Gastroesophageal sphincter (tissue), 3 donors: ENCODE measurements around the gene MADD.

Experiments
- EP300 ChIP-seq: sonication (generic); formaldehyde crosslinking; IDR thresholded peaks from one replicate; pipeline ENCODE4 v1.6.1; 2017; ENCODE audit warnings: antibody characterized with exemption, mild to moderate bottlenecking
- POLR2A ChIP-seq, 2 donors: fragments of 450-650 bp; IDR thresholded peaks; one replicate each; pipeline ENCODE4 v1.6.1; 2017; ENCODE audit warnings: antibody characterized with exemption in 2 of 2, mild to moderate bottlenecking in 2 of 2, moderate library complexity in 1 of 2
- POLR2AphosphoS5 ChIP-seq: sonication (generic); formaldehyde crosslinking; IDR thresholded peaks from one replicate; pipeline ENCODE4 v1.6.1; 2017; ENCODE audit warnings: antibody characterized with exemption
- TF ChIP-seq, protein P1 (sequence below), 4 experiments: fragments of 200-600 bp in 2 of 4; fragments of 450-650 bp in 2 of 4; sonication (generic) in 1 of 4; IDR thresholded peaks; one replicate each; pipeline ENCODE4 v1.5.1; 2017 to 2019; ENCODE audit warnings: antibody characterized with exemption in 4 of 4, mild to moderate bottlenecking in 2 of 4, moderate library complexity in 2 of 4

DNA sequence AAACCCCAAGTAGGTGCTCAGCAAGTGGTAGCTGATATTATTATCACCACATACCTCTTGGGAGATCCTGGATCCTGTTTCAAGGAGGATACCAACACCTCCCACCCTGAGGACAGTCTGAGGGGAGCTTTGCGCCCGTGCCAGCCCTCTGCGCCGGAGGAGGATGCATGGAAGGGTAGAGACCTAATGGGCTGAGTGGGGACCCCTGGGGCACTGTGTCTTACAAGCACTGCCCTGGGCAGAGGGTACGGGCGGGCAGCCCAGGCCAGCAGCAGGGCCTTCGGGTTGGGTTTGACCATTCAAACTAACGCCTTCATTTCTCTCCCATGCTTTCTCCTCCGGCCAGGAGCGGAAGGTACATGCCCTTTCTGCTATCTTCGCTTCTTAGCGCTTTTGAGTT is 56.3 kb downstream of the MADD start:
- TF ChIP-seq POLR2A (IDR thresholded peaks at IDR 0.05) (no peak), EP300 (no peak), POLR2AphosphoS5 (no peak)
- TF ChIP-seq, protein P1, sequence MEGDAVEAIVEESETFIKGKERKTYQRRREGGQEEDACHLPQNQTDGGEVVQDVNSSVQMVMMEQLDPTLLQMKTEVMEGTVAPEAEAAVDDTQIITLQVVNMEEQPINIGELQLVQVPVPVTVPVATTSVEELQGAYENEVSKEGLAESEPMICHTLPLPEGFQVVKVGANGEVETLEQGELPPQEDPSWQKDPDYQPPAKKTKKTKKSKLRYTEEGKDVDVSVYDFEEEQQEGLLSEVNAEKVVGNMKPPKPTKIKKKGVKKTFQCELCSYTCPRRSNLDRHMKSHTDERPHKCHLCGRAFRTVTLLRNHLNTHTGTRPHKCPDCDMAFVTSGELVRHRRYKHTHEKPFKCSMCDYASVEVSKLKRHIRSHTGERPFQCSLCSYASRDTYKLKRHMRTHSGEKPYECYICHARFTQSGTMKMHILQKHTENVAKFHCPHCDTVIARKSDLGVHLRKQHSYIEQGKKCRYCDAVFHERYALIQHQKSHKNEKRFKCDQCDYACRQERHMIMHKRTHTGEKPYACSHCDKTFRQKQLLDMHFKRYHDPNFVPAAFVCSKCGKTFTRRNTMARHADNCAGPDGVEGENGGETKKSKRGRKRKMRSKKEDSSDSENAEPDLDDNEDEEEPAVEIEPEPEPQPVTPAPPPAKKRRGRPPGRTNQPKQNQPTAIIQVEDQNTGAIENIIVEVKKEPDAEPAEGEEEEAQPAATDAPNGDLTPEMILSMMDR (IDR thresholded peaks at IDR 0.05) = no peak
